Measurements from ENCODE around the gene DHRS1.

The DHRS1 gene

GRCh38 chr14:24298892-24299254 lies 707 bp downstream of the DHRS1 start:
- Histone ChIP-seq H3K4me1 (ENCODE audit: control insufficient read depth, insufficient read depth, low read length) (peaks cover 12% of the 10 kb centered on the region), H3K27ac (ENCODE audit: extremely low read depth, low read depth, low read length) (peak overlapping the region; percentile 71; the same call in 1 of the 2 replicates), H3K36me3 (ENCODE audit: control insufficient read depth in 2 of 2, insufficient read depth in 1 of 2, low read length in 2 of 2) (peaks cover 19 to 51% of the 10 kb centered on the region in 2 experiments), H3K9me3 (ENCODE audit: control insufficient read depth, insufficient read depth, low read depth, low read length) (no peaks in the 10 kb centered on the region), H3K4me3 (ENCODE audit: low read depth, low read length) (peak overlapping the region; percentile 85)
- POLR2A ChIA-PET: interaction anchor here (1.3 to 5.4 kb wide), 5 partner anchors 9 to 83 kb away, joined by 3 to 62 read pairs (median 10); partner anchors contain the start of genes CIDEB, MDP1, RABGGTA and TINF2
- CTCF ChIA-PET: interaction anchor here (0.7 to 5.7 kb wide), 12 partner anchors 10 to 139 kb away, joined by 3 to 133 read pairs (median 4); partner anchors contain the start of genes CIDEB, IRF9, LTB4R2 and TINF2
- no peak for TF ChIP-seq MZF1 (tag by site-specific recombination; IDR thresholded peaks at IDR 0.05; ENCODE audit: borderline replicate concordance)
- TF ChIP-seq ZNF560 (tag by site-specific recombination; IDR thresholded peaks at IDR 0.05; ENCODE audit: borderline replicate concordance): no peak
- no peak for TF ChIP-seq ZSCAN18 (tag by site-specific recombination; IDR thresholded peaks at IDR 0.05)
- TF ChIP-seq MYNN (tag by site-specific recombination; IDR thresholded peaks at IDR 0.05; ENCODE audit: borderline replicate concordance): no peak

- ChIA-PET CTCF (interaction anchor here (0.5 to 5.7 kb wide), 41 partner anchors 8 to 831 kb away, joined by 3 to 133 read pairs (median 4); partner anchors contain the start of genes ADCY4, CHMP4A, CIDEB and IPO4), POLR2A (interaction anchor here (0.6 to 5.4 kb wide), 5 partner anchors 11 to 83 kb away, joined by 3 to 62 read pairs (median 5); partner anchors contain the start of genes CIDEB, RABGGTA and TINF2)
- Histone ChIP-seq H3K9me3 (ENCODE audit: control insufficient read depth, insufficient read depth, low read depth, low read length) (no peaks in the 10 kb centered on the region), H3K27ac (ENCODE audit: extremely low read depth, low read depth, low read length) (no peak overlapping the region), H3K4me1 (ENCODE audit: control insufficient read depth, insufficient read depth, low read length) (peaks cover 12% of the 10 kb centered on the region), H3K36me3 (ENCODE audit: control insufficient read depth in 2 of 2, insufficient read depth in 1 of 2, low read length in 2 of 2) (peaks cover 20 to 44% of the 10 kb centered on the region in 2 experiments), H3K4me3 (ENCODE audit: low read depth, low read length) (no peak overlapping the region)
- no peak for TF ChIP-seq ZNF394 (tag by site-specific recombination; IDR thresholded peaks at IDR 0.05; ENCODE audit: borderline replicate concordance)
- peak; percentile 77 for TF ChIP-seq CTCF (tag by site-specific recombination; IDR thresholded peaks at IDR 0.05)
- TF ChIP-seq ZNF16 (tag by site-specific recombination; IDR thresholded peaks at IDR 0.05; ENCODE audit: low read depth): no peak
- no peak for TF ChIP-seq ZNF549 (tag by site-specific recombination; IDR thresholded peaks at IDR 0.05)
- no peak for TF ChIP-seq PRDM2 (tag by site-specific recombination; IDR thresholded peaks at IDR 0.05; ENCODE audit: borderline replicate concordance)
- TF ChIP-seq IKZF3 (tag by site-specific recombination; IDR thresholded peaks at IDR 0.05): no peak
- peak; percentile 96 for TF ChIP-seq PRDM1 (tag by site-specific recombination; IDR thresholded peaks at IDR 0.05)
- TF ChIP-seq ZSCAN18 (tag by site-specific recombination; IDR thresholded peaks at IDR 0.05): no peak
- TF ChIP-seq HIC1 (tag by site-specific recombination; IDR thresholded peaks at IDR 0.05): no peak
- peak; percentile 46 for TF ChIP-seq ZNF654 (tag by site-specific recombination; IDR thresholded peaks at IDR 0.05; ENCODE audit: low read depth)
- TF ChIP-seq PBX3 (CRISPR knock-in tag; IDR thresholded peaks at IDR 0.05): no peak
- no peak for TF ChIP-seq ZNF423 (tag by site-specific recombination; IDR thresholded peaks at IDR 0.05)
Observed at GRCh38 chr14:24297190-24297964, 2.2 kb downstream of the DHRS1 start.

Data from HEK293 (cell line).